Stomach (tissue), 4 donors: ENCODE data around the gene ACSL4.

Source experiments
- CTCF ChIP-seq, 7 experiments: fragments of 450-650 bp in 4 of 7; fragments of 200-600 bp in 3 of 7; sonication (generic) in 3 of 7; IDR thresholded peaks; one replicate each; pipeline ENCODE4 v1.5.1; 2016 to 2019; ENCODE audit warnings: antibody characterized with exemption in 7 of 7, control low read depth in 2 of 7, mild to moderate bottlenecking in 1 of 7
- POLR2A ChIP-seq, 4 donors: fragments of 450-650 bp; IDR thresholded peaks; one replicate each; pipeline ENCODE4 v1.6.1; 2016; ENCODE audit warnings: antibody characterized with exemption in 4 of 4, control low read depth in 2 of 4, mild to moderate bottlenecking in 1 of 4, moderate library complexity in 1 of 4

- TF ChIP-seq POLR2A (IDR thresholded peaks at IDR 0.05) (no peak), CTCF (IDR thresholded peaks at IDR 0.05) (no peak)
These were observed 110.8 kb downstream of the ACSL4 start for GRCh38 chrX:109622270-109622669.
